Esophagus muscularis mucosa (tissue), 4 donors: Measurements from ENCODE around the gene TOMM20.

Experiments used
- EP300 ChIP-seq: sonication (generic); formaldehyde crosslinking; IDR thresholded peaks from one replicate; pipeline ENCODE4 v1.6.1; 2017; ENCODE audit warnings: antibody characterized with exemption
- POLR2A ChIP-seq: fragments of 450-650 bp; IDR thresholded peaks from one replicate; pipeline ENCODE4 v1.6.1; 2017; ENCODE audit warnings: antibody characterized with exemption, moderate library complexity, mild to moderate bottlenecking, low read depth
- TF ChIP-seq, protein P1 (sequence below), 3 experiments: fragments of 200-600 bp in 2 of 3; fragments of 450-650 bp in 1 of 3; sonication (generic) in 2 of 3; IDR thresholded peaks; one replicate each; pipeline ENCODE4 v1.5.1; 2017 to 2019; ENCODE audit warnings: antibody characterized with exemption in 3 of 3, mild to moderate bottlenecking in 2 of 3, moderate library complexity in 1 of 3

- TF ChIP-seq, protein P1, sequence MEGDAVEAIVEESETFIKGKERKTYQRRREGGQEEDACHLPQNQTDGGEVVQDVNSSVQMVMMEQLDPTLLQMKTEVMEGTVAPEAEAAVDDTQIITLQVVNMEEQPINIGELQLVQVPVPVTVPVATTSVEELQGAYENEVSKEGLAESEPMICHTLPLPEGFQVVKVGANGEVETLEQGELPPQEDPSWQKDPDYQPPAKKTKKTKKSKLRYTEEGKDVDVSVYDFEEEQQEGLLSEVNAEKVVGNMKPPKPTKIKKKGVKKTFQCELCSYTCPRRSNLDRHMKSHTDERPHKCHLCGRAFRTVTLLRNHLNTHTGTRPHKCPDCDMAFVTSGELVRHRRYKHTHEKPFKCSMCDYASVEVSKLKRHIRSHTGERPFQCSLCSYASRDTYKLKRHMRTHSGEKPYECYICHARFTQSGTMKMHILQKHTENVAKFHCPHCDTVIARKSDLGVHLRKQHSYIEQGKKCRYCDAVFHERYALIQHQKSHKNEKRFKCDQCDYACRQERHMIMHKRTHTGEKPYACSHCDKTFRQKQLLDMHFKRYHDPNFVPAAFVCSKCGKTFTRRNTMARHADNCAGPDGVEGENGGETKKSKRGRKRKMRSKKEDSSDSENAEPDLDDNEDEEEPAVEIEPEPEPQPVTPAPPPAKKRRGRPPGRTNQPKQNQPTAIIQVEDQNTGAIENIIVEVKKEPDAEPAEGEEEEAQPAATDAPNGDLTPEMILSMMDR (IDR thresholded peaks at IDR 0.05), result no peak
- TF ChIP-seq EP300 (no peak), POLR2A (no peak)
Observed at GRCh38 chr1:235074523-235075047, 54.1 kb downstream of the TOMM20 start.
